H9 (cell line): ENCODE results near the gene EPAS1. TPM values are rescaled to one million over a fixed set of nuclear protein-coding genes. Genes with fewer than 3 reads are reported as not detected.

ENCODE experiments used
- DNase-seq: peaks from one replicate; pipeline ENCODE4 v3.0.0-alpha.2; 2017
- H2AFZ ChIP-seq: one replicate; pipeline ENCODE4 v1.6.1; 2013; ENCODE audit warnings: mild to moderate bottlenecking, low read length, control low read depth, moderate library complexity
- H2AK5ac ChIP-seq: 2 replicates; pipeline ENCODE4 v1.6.1; 2013; ENCODE audit warnings: low read length, control low read depth, mixed read lengths; ENCODE audit not compliant: insufficient read length
- H2BK120ac ChIP-seq: one replicate; pipeline ENCODE4 v1.6.1; 2013; ENCODE audit warnings: low read depth, mild to moderate bottlenecking, low read length, control low read depth, inconsistent platforms; ENCODE audit not compliant: poor library complexity, severe bottlenecking
- H2BK12ac ChIP-seq: 2 replicates; pipeline ENCODE4 v1.6.1; 2013; ENCODE audit warnings: low read length, control low read depth, mixed read lengths, low read depth; ENCODE audit not compliant: insufficient read length
- H2BK15ac ChIP-seq: 2 replicates; pipeline ENCODE4 v1.6.1; 2013; ENCODE audit warnings: low read depth, low read length, control low read depth
- H2BK20ac ChIP-seq: one replicate; pipeline ENCODE4 v1.6.1; 2013; ENCODE audit warnings: low read depth, mild to moderate bottlenecking, low read length, control low read depth, inconsistent platforms; ENCODE audit not compliant: poor library complexity, severe bottlenecking
- H2BK5ac ChIP-seq: 2 replicates; pipeline ENCODE4 v1.6.1; 2013; ENCODE audit warnings: low read length, control low read depth, mixed read lengths; ENCODE audit not compliant: insufficient read length
- H3K14ac ChIP-seq: 2 replicates; pipeline ENCODE4 v1.6.1; 2013; ENCODE audit warnings: low read length, control low read depth; ENCODE audit not compliant: insufficient read depth
- H3K18ac ChIP-seq: 2 replicates; pipeline ENCODE4 v1.6.1; 2013; ENCODE audit warnings: low read depth, mild to moderate bottlenecking, mixed read lengths, low read length, control low read depth; ENCODE audit not compliant: insufficient read length
- H3K23ac ChIP-seq: 2 replicates; pipeline ENCODE4 v1.6.1; 2013; ENCODE audit warnings: low read length, control low read depth, mixed read lengths, low read depth; ENCODE audit not compliant: insufficient read length
- H3K23me2 ChIP-seq: 2 replicates; pipeline ENCODE4 v1.6.1; 2013; ENCODE audit warnings: low read depth, mild to moderate bottlenecking, mixed read lengths, low read length, control low read depth; ENCODE audit not compliant: insufficient read length, poor library complexity, severe bottlenecking
- H3K27ac ChIP-seq: 2 replicates; pipeline ENCODE4 v1.5.1; 2013; ENCODE audit warnings: low read length, control low read depth, mixed read lengths, low read depth; ENCODE audit not compliant: insufficient read length
- H3K27me3 ChIP-seq: 2 replicates; pipeline ENCODE4 v1.6.1; 2013; ENCODE audit warnings: low read length, control low read depth, inconsistent platforms; ENCODE audit not compliant: insufficient read depth
- H3K4ac ChIP-seq: 2 replicates; pipeline ENCODE4 v1.6.1; 2013; ENCODE audit warnings: low read depth, mild to moderate bottlenecking, control low read depth, inconsistent platforms, low read length, moderate library complexity
- H3K4me1 ChIP-seq: 2 replicates; pipeline ENCODE4 v1.6.1; 2013; ENCODE audit warnings: low read length, control low read depth, inconsistent platforms; ENCODE audit not compliant: insufficient read depth
- H3K4me2 ChIP-seq: 2 replicates; pipeline ENCODE4 v1.6.1; 2013; ENCODE audit warnings: low read length, control low read depth, mixed read lengths; ENCODE audit not compliant: insufficient read length, insufficient read depth
- H3K56ac ChIP-seq: 2 replicates; pipeline ENCODE4 v1.6.1; 2013; ENCODE audit warnings: low read depth, mild to moderate bottlenecking, mixed read lengths, low read length, control low read depth; ENCODE audit not compliant: insufficient read length
- H3K79me1 ChIP-seq: 2 replicates; pipeline ENCODE4 v1.6.1; 2013; ENCODE audit warnings: low read depth, mild to moderate bottlenecking, moderate library complexity, low read length, control low read depth, inconsistent platforms; ENCODE audit not compliant: insufficient read depth, poor library complexity, severe bottlenecking
- H3K79me2 ChIP-seq: 2 replicates; pipeline ENCODE4 v1.6.1; 2013; ENCODE audit warnings: low read length, control low read depth, inconsistent platforms; ENCODE audit not compliant: insufficient read depth
- H3K9ac ChIP-seq: 2 replicates; pipeline ENCODE4 v1.6.1; 2013; ENCODE audit warnings: low read length, control low read depth, mixed read lengths; ENCODE audit not compliant: insufficient read length; ENCODE audit errors: extremely low read depth
- H3K9me3 ChIP-seq: one replicate; pipeline ENCODE4 v1.6.1; 2013; ENCODE audit warnings: low read depth, low read length, inconsistent platforms; ENCODE audit not compliant: control insufficient read depth
- H3T11ph ChIP-seq: one replicate; pipeline ENCODE4 v1.6.1; 2013; ENCODE audit warnings: mild to moderate bottlenecking, low read length, control low read depth, inconsistent platforms
- H4K20me1 ChIP-seq: one replicate; pipeline ENCODE4 v1.6.1; 2013; ENCODE audit not compliant: control insufficient read depth, insufficient read length, insufficient read depth
- H4K5ac ChIP-seq: 2 replicates; pipeline ENCODE4 v1.6.1; 2013; ENCODE audit warnings: low read depth, mild to moderate bottlenecking, mixed read lengths, low read length, control low read depth; ENCODE audit not compliant: insufficient read length
- H4K8ac ChIP-seq: replicated peaks from 2 replicates; pipeline ENCODE4 v1.6.1; 2013; ENCODE audit warnings: low read length, control low read depth, mixed read lengths, low read depth; ENCODE audit not compliant: insufficient read length
- H4K91ac ChIP-seq: 2 replicates; pipeline ENCODE4 v1.6.1; 2013; ENCODE audit warnings: low read depth, mild to moderate bottlenecking, moderate library complexity, mixed read lengths, low read length, control low read depth; ENCODE audit not compliant: insufficient read length
- H3K27ac Mint-ChIP-seq, 3 experiments: 2 replicates in 2 of 3; 3 replicates in 1 of 3; pipeline ENCODE4 v1.8.0; 2020 to 2021; ENCODE audit warnings: mixed read lengths in 3 of 3, mild to moderate bottlenecking in 1 of 3, moderate library complexity in 1 of 3
- H3K27me3 Mint-ChIP-seq: 2 replicates; pipeline ENCODE4 v1.8.0; 2021; ENCODE audit warnings: low read depth, mild to moderate bottlenecking, moderate library complexity, mixed read lengths
- H3K36me3 Mint-ChIP-seq, 3 experiments: 2 replicates in 2 of 3; 3 replicates in 1 of 3; pipeline ENCODE4 v1.8.0; 2020 to 2021; ENCODE audit warnings: low read depth in 3 of 3, mixed read lengths in 3 of 3; ENCODE audit not compliant: insufficient read depth in 1 of 3
- H3K4me1 Mint-ChIP-seq, 2 experiments: 2 replicates each; pipeline ENCODE4 v1.8.0; 2020; ENCODE audit warnings: mixed read lengths in 2 of 2
- H3K4me3 Mint-ChIP-seq, 2 experiments: 2 replicates in 1 of 2; 3 replicates in 1 of 2; pipeline ENCODE4 v1.8.0; 2020 to 2021; ENCODE audit warnings: mild to moderate bottlenecking in 2 of 2, mixed read lengths in 2 of 2, moderate library complexity in 1 of 2
- H3K9me3 Mint-ChIP-seq, 2 experiments: 2 replicates in 1 of 2; 3 replicates in 1 of 2; pipeline ENCODE4 v1.8.0; 2020; ENCODE audit warnings: mild to moderate bottlenecking in 2 of 2, mixed read lengths in 2 of 2, moderate library complexity in 1 of 2
- CTCF ChIP-seq: fragments of 200-600 bp; sonication (generic); conservative IDR thresholded peaks from 3 replicates; pipeline ENCODE4 v1.8.0; 2021; ENCODE audit warnings: antibody characterized with exemption, mild to moderate bottlenecking
- WGBS: extraction: QIAGEN DNeasy Blood & Tissue Kit; methylation state at CpG from one replicate; pipeline ENCODE4 v1.1.7; 2013; ENCODE audit warnings: missing lambda C conversion rate, low lambda C conversion rate, mixed read lengths; ENCODE audit not compliant: insufficient read length; ENCODE audit errors: extremely low coverage; 5-methylcytosine and 5-hydroxymethylcytosine counted together
- total RNA-seq: library from RNA; stranded (reverse); gene quantifications from 2 replicates; pipeline ENCODE4 v1.2.1, GENCODE V29; 2021

The EPAS1 gene
- total RNA-seq, 1 experiment from 2014 or later, result 1.1 TPM

- H3K18ac ChIP-seq, result no peak overlapping the region
- H4K8ac ChIP-seq, result no peak overlapping the region
- H3K79me2 ChIP-seq, result no peaks in the 10 kb centered on the region
- H4K20me1 ChIP-seq, result no peaks in the 10 kb centered on the region
- no peak overlapping the region for H2BK20ac ChIP-seq
- no peak overlapping the region for H3K27ac Mint-ChIP-seq
- H3K23me2 ChIP-seq, result peaks cover 6% of the 10 kb centered on the region
- H3T11ph ChIP-seq, result no peak overlapping the region
- H3K9me3 Mint-ChIP-seq, result peaks cover 8 to 12% of the 10 kb centered on the region in 2 experiments
- peaks cover 6% of the 10 kb centered on the region; the same call in 1 of the 2 replicates for H3K4me1 ChIP-seq
- H3K14ac ChIP-seq, result no peak overlapping the region
- no peak overlapping the region for H2BK120ac ChIP-seq
- no peak overlapping the region for H2BK15ac ChIP-seq
- H3K36me3 Mint-ChIP-seq, result peaks cover 2 to 12% (median 9%) of the 10 kb centered on the region in 3 experiments; a peak in 6 of 7 replicates
- DNase-seq, result no peak
- no peak overlapping the region for H3K23ac ChIP-seq
- H3K4me3 Mint-ChIP-seq, result no peak overlapping the region; a peak in 1 of 5 replicates
- peaks cover 25% of the 10 kb centered on the region for H3K27me3 ChIP-seq
- H2AK5ac ChIP-seq, result no peak overlapping the region
- no peak overlapping the region for H4K91ac ChIP-seq
- H4K5ac ChIP-seq, result no peak overlapping the region
- H3K56ac ChIP-seq, result no peak overlapping the region
- no peak overlapping the region for H2BK5ac ChIP-seq
- no peak overlapping the region for H3K27ac ChIP-seq
- H3K4me1 Mint-ChIP-seq, result peaks cover 35 to 48% of the 10 kb centered on the region in 2 experiments
- no peak overlapping the region for H3K9ac ChIP-seq
- no peaks in the 10 kb centered on the region for H3K79me1 ChIP-seq
- TF ChIP-seq CTCF, result no peak
- H3K4ac ChIP-seq, result no peak overlapping the region
- no CpG with 5 or more reads among the region's 3 CpGs for WGBS
- H3K9me3 ChIP-seq, result no peaks in the 10 kb centered on the region
- H2AFZ ChIP-seq, result no peak overlapping the region
- H3K27me3 Mint-ChIP-seq, result peaks cover 86% of the 10 kb centered on the region
- no peak overlapping the region for H2BK12ac ChIP-seq
- no peak overlapping the region for H3K4me2 ChIP-seq
Observed at GRCh38 chr2:46303233-46303632, 6.0 kb downstream of the EPAS1 start.
